HepG2 (cell line): Measurements from ENCODE around the gene SLC28A1. TPM values are rescaled to one million over a fixed set of nuclear protein-coding genes. Genes with fewer than 3 reads are reported as not detected.

Experiments
- ATAC-seq: fragments of 200-7000 bp; cut with Tn5 transposase; 3 replicates; pipeline ENCODE4 v1.9.1; 2020; ENCODE audit warnings: mild to moderate bottlenecking, moderate library complexity
- BruUV-seq: library from RNA; stranded (reverse); fragments of 400-500 nt; replicated peaks from 2 replicates; lab custom pipeline; 2021; lab: Mats Ljungman, UMichigan
- CTCF ChIA-PET: fragments of 300-600 bp; formaldehyde crosslinking; extraction: SDS; loops from one replicate; lab custom pipeline; 2021; ENCODE audit warnings: low total read pairs, inconsistent platforms, low intra/inter-chr PET ratio; lab: Yijun Ruan, JAX
- POLR2A ChIA-PET: fragments of 350-600 bp; sonication (Branson Sonifier 250); formaldehyde crosslinking; loops from one replicate; lab custom pipeline; 2020; ENCODE audit warnings: antibody characterized with exemption, inconsistent platforms; lab: Yijun Ruan, JAX
- DNase-seq: peaks from one replicate; pipeline ENCODE4 v3.0.0-alpha.2; 2015; ENCODE audit warnings: low spot score
- FAIRE-seq: peaks from 3 replicates; lab custom pipeline; 2011; peaks lifted over from hg19 to GRCh38; lab: Jason Lieb, UNC
- H2AFZ ChIP-seq: one replicate; pipeline ENCODE4 v1.6.1; 2011; ENCODE audit warnings: low read length, inconsistent platforms
- H3K27ac ChIP-seq: fragments of 300-600 bp; 3 replicates; pipeline ENCODE4 v1.8.0; 2011; ENCODE audit warnings: mixed run types, mild to moderate bottlenecking, mixed read lengths, low read length, inconsistent platforms; ENCODE audit not compliant: insufficient read depth; ENCODE audit errors: extremely low read length
- H3K27me3 ChIP-seq, 2 experiments: fragments of 200-600 bp in 1 of 2; 2 replicates in 1 of 2; 3 replicates in 1 of 2; pipeline versions ENCODE4 v1.6.0 to v1.8.0; 2011; ENCODE audit warnings: low read length in 2 of 2, mild to moderate bottlenecking in 2 of 2, moderate library complexity in 2 of 2, inconsistent platforms in 1 of 2; ENCODE audit not compliant: insufficient read depth in 2 of 2, control insufficient read depth in 1 of 2
- H3K36me3 ChIP-seq, 2 experiments: fragments of 200-600 bp in 1 of 2; replicated peaks in 1 of 2; 2 replicates in 1 of 2; 3 replicates in 1 of 2; pipeline versions ENCODE4 v1.5.1 to v1.8.0; 2011; ENCODE audit warnings: low read length in 2 of 2, inconsistent platforms in 1 of 2; ENCODE audit not compliant: insufficient read depth in 2 of 2, control insufficient read depth in 1 of 2
- H3K4me1 ChIP-seq: 2 replicates; pipeline ENCODE4 v1.5.1; 2012; ENCODE audit warnings: low read length, inconsistent platforms; ENCODE audit not compliant: insufficient read depth
- H3K4me2 ChIP-seq: 2 replicates; pipeline ENCODE4 v1.6.0; 2011; ENCODE audit warnings: low read depth, low read length, inconsistent platforms
- H3K4me3 ChIP-seq, 3 experiments: fragments of 200-600 bp in 1 of 3; sonication (generic), shearing (Covaris generic) in 1 of 3; replicated peaks in 1 of 3; 2 replicates each; pipeline ENCODE4 v1.5.1; 2011 to 2016; ENCODE audit warnings: low read length in 3 of 3, inconsistent platforms in 2 of 3, low read depth in 2 of 3, mild to moderate bottlenecking in 2 of 3, control low read depth in 1 of 3, mixed read lengths in 1 of 3; ENCODE audit not compliant: insufficient read depth in 1 of 3
- H3K79me2 ChIP-seq: one replicate; pipeline ENCODE4 v1.6.1; 2011; ENCODE audit warnings: low read length, inconsistent platforms; ENCODE audit not compliant: insufficient read depth
- H3K9ac ChIP-seq: 2 replicates; pipeline ENCODE4 v1.6.0; 2011; ENCODE audit warnings: mild to moderate bottlenecking, low read depth, low read length, inconsistent platforms; ENCODE audit not compliant: insufficient read depth
- H3K9me3 ChIP-seq: 2 replicates; pipeline ENCODE4 v1.5.1; 2012; ENCODE audit warnings: mild to moderate bottlenecking, low read length
- H4K20me1 ChIP-seq: 2 replicates; pipeline ENCODE4 v1.6.0; 2011; ENCODE audit warnings: inconsistent platforms, mild to moderate bottlenecking, low read length, moderate library complexity; ENCODE audit not compliant: insufficient read depth
- AGO2 ChIP-seq: fragments of 200-400 bp; formaldehyde crosslinking; optimal IDR thresholded peaks from 2 replicates; pipeline ENCODE3; 2017; ENCODE audit warnings: mild to moderate bottlenecking, low read depth, low read length, moderate library complexity
- AHR ChIP-seq: IDR thresholded peaks from 2 replicates; pipeline ENCODE4 v1.6.1; 2018; ENCODE audit warnings: missing genetic modification reagents, missing compliant biosample characterization
- ARID5B ChIP-seq: IDR thresholded peaks from 2 replicates; pipeline ENCODE4 v1.4.0; 2020; ENCODE audit warnings: mild to moderate bottlenecking, missing genetic modification reagents
- DMTF1 ChIP-seq: sonication (generic); formaldehyde crosslinking; IDR thresholded peaks from 2 replicates; pipeline ENCODE4 v1.4.0; 2020; ENCODE audit warnings: mild to moderate bottlenecking, missing genetic modification reagents
- ISL2 ChIP-seq: sonication (generic); formaldehyde crosslinking; IDR thresholded peaks from 2 replicates; pipeline ENCODE4 v1.5.0; 2020; ENCODE audit warnings: missing genetic modification reagents
- NFAT5 ChIP-seq: sonication (generic); formaldehyde crosslinking; IDR thresholded peaks from 2 replicates; pipeline ENCODE4 v1.4.0; 2020; ENCODE audit warnings: missing genetic modification reagents
- TFDP1 ChIP-seq: IDR thresholded peaks from 2 replicates; pipeline ENCODE4 v1.6.1; 2016; ENCODE audit warnings: missing compliant biosample characterization, missing genetic modification reagents, borderline replicate concordance
- ZFP1 ChIP-seq: IDR thresholded peaks from 2 replicates; pipeline ENCODE4 v1.6.1; 2016
- ZNF282 ChIP-seq: fragments of 450-650 bp; IDR thresholded peaks from 2 replicates; pipeline ENCODE4 v1.6.1; 2018; ENCODE audit not compliant: partially characterized antibody
- ZNF577 ChIP-seq: sonication (generic); formaldehyde crosslinking; IDR thresholded peaks from 2 replicates; pipeline ENCODE4 v1.4.0; 2020; ENCODE audit warnings: mild to moderate bottlenecking, low read depth, missing genetic modification reagents, borderline replicate concordance
- ZNF768 ChIP-seq: sonication (generic); formaldehyde crosslinking; IDR thresholded peaks from 2 replicates; pipeline ENCODE4 v1.4.0; 2020; ENCODE audit warnings: missing genetic modification reagents
- WGBS: methylation state at CpG from one replicate; pipeline ENCODE4 v1.1.6; 2017; ENCODE audit warnings: low lambda C conversion rate; 5-methylcytosine and 5-hydroxymethylcytosine counted together
- in situ Hi-C: cut with HindIII; loops from 2 replicates; pipeline ENCODE4 v1.10.0; 2017; ENCODE audit warnings: low pct_unique_long_range_greater_than_20kb; ENCODE audit not compliant: extremely low pct_ligation_motif_present
- intact Hi-C: fragments of 100-400 bp; cut with micrococcal nuclease; formaldehyde crosslinking; loops from one replicate; pipeline ENCODE4 v1.10.0; 2022; ENCODE audit not compliant: unreplicated experiment
- polyA plus RNA-seq, 8 experiments: library from polyadenylated mRNA; depleted of rRNA in 3 of 8; stranded (reverse) in 7 of 8; unstranded in 1 of 8; fragments of >200 nt; fragmentation: Illumina TruSeq in 4 of 8; extraction: Trizol in 4 of 8; gene quantifications; 2 replicates each; pipeline versions ENCODE4 v1.2.1 to v1.2.3, GENCODE V29; 2011 to 2016; ENCODE audit warnings: low read depth in 4 of 8, missing spikeins in 1 of 8, mixed read lengths in 1 of 8; ENCODE audit not compliant: insufficient read depth in 1 of 8
- total RNA-seq, 5 experiments: library from RNA; depleted of rRNA; stranded (reverse); fragments of >200 nt; fragmentation: Illumina TruSeq; extraction: Trizol; gene quantifications; 2 replicates each; pipeline ENCODE4 v1.2.3, GENCODE V29; 2016; ENCODE audit warnings: low read depth in 1 of 5

Gene SLC28A1
- total and polyA plus RNA-seq, 2 of the 13 experiments (the other 11 are each of a cell fraction or from before 2014, with no cell fraction given) = 0.31 to 5.8 TPM

GRCh38 chr15:84881520-84881830, 3.0 kb upstream of the SLC28A1 start (continued):
- TF ChIP-seq AGO2 (no peak), AHR (CRISPR knock-in tag) (no peak), ZFP1 (CRISPR knock-in tag) (no peak), DMTF1 (CRISPR knock-in tag) (no peak)

- Histone ChIP-seq H3K79me2 (no peaks in the 10 kb centered on the region), H3K4me3 (no peak overlapping the region), H3K9me3 (no peaks in the 10 kb centered on the region), H3K4me2 (peak overlapping the region; percentile 80; the same call in 1 of the 2 replicates), H3K9ac (no peak overlapping the region; the same call in 1 of the 2 replicates), H2AFZ (no peak overlapping the region), H3K36me3 (no peaks in the 10 kb centered on the region), H3K27me3 (peaks cover 0 to 7% of the 10 kb centered on the region in 2 experiments; a peak in 1 of 5 replicates), H4K20me1 (no peaks in the 10 kb centered on the region), H3K27ac (peak overlapping the region; percentile 46), H3K4me1 (peaks cover 84% of the 10 kb centered on the region)
- ChIA-PET CTCF (no interaction called here), POLR2A (interaction anchor here (1.0 to 1.5 kb wide), 2 partner anchors 25 to 29 kb away, joined by 5 to 7 read pairs; no protein-coding TSS in a partner anchor)
- FAIRE-seq = no peak
- intact Hi-C loops (no loop called here), in situ Hi-C loops (no loop called here)
- DNase-seq = peak; percentile 64
- peak; percentile 29 for ATAC-seq
- BruUV-seq = no TSS peak
- WGBS = 6% methylated on average over 6 of the region's 6 CpGs
- TF ChIP-seq ZNF577 (no peak), TFDP1 (no peak), ZNF768 (CRISPR knock-in tag) (no peak), ISL2 (CRISPR knock-in tag) (no peak), ZNF282 (no peak), NFAT5 (CRISPR knock-in tag) (no peak), ARID5B (CRISPR knock-in tag) (peak; percentile 49; the same call in 1 of the 2 replicates)
These were observed 996 bp upstream of the SLC28A1 start for GRCh38 chr15:84883466-84883865.
